SK-N-SH treated with all-trans-retinoic acid at 6 μM for 48 hours (cell line): ENCODE measurements around the gene INPP4B.

ENCODE experiments used
- ATAC-seq: fragments of 200-7000 bp; cut with Tn5 transposase; 3 replicates; pipeline ENCODE4 v1.9.1; 2020; ENCODE audit warnings: mild to moderate bottlenecking, moderate library complexity
- ARNTL ChIP-seq: fragments of 450-650 bp; formaldehyde crosslinking; IDR thresholded peaks from 2 replicates; pipeline ENCODE4 v1.5.0; 2020; ENCODE audit warnings: low read depth, mild to moderate bottlenecking, moderate library complexity, borderline replicate concordance
- BACH2 ChIP-seq: fragments of 250-450 bp; sonication (Bioruptor Pico); IDR thresholded peaks from 2 replicates; pipeline ENCODE4 v1.9.0; 2021; ENCODE audit warnings: mild to moderate bottlenecking, borderline replicate concordance
- ESRRG ChIP-seq: fragments of 250-450 bp; sonication (Bioruptor Pico); IDR thresholded peaks from 2 replicates; pipeline ENCODE4 v1.6.1; 2021; ENCODE audit warnings: mild to moderate bottlenecking
- GLIS3 ChIP-seq: fragments of 250-450 bp; sonication (Bioruptor Pico); IDR thresholded peaks from 2 replicates; pipeline ENCODE4 v1.5.0; 2020; ENCODE audit warnings: mild to moderate bottlenecking, moderate library complexity
- ISL1 ChIP-seq: fragments of 250-450 bp; sonication (Bioruptor Pico); IDR thresholded peaks from 2 replicates; pipeline ENCODE4 v2.1.2; 2022; ENCODE audit warnings: mild to moderate bottlenecking, moderate library complexity
- OSR1 ChIP-seq: fragments of 250-450 bp; sonication (Bioruptor Pico); IDR thresholded peaks from 2 replicates; pipeline ENCODE4 v1.8.0; 2022; ENCODE audit warnings: moderate library complexity, mild to moderate bottlenecking, inconsistent platforms
- PPARA ChIP-seq: fragments of 250-450 bp; sonication (Bioruptor Pico); IDR thresholded peaks from 2 replicates; pipeline ENCODE4 v1.5.0; 2020; ENCODE audit warnings: mild to moderate bottlenecking, borderline replicate concordance
- RARB ChIP-seq: fragments of 250-450 bp; sonication (Bioruptor Pico); IDR thresholded peaks from 2 replicates; pipeline ENCODE4 v1.8.0; 2021; ENCODE audit warnings: mild to moderate bottlenecking, moderate library complexity
- SNAI2 ChIP-seq: fragments of 250-450 bp; sonication (Bioruptor Pico); IDR thresholded peaks from 2 replicates; pipeline ENCODE4 v1.5.0; 2020; ENCODE audit warnings: mild to moderate bottlenecking, moderate library complexity
- ZFP3 ChIP-seq: fragments of 250-450 bp; sonication (Bioruptor Pico); IDR thresholded peaks from 2 replicates; pipeline ENCODE4 v1.5.0; 2020; ENCODE audit warnings: mild to moderate bottlenecking, moderate library complexity
- ZFP30 ChIP-seq: fragments of 450-650 bp; formaldehyde crosslinking; IDR thresholded peaks from 2 replicates; pipeline ENCODE4 v1.5.0; 2022; ENCODE audit warnings: mild to moderate bottlenecking, moderate library complexity
- ZNF8 ChIP-seq: fragments of 450-650 bp; formaldehyde crosslinking; IDR thresholded peaks from 2 replicates; pipeline ENCODE4 v1.5.0; 2020; ENCODE audit warnings: mild to moderate bottlenecking, moderate library complexity
- TF ChIP-seq, protein P1 (sequence below): fragments of 250-450 bp; sonication (Bioruptor Pico); IDR thresholded peaks from 2 replicates; pipeline ENCODE4 v1.8.0; 2021; ENCODE audit warnings: low read depth, mild to moderate bottlenecking, moderate library complexity, borderline replicate concordance
- TF ChIP-seq, protein P2 (sequence below): fragments of 250-450 bp; sonication (Bioruptor Pico); IDR thresholded peaks from 2 replicates; pipeline ENCODE4 v1.5.0; 2020; ENCODE audit warnings: mild to moderate bottlenecking, moderate library complexity
- TF ChIP-seq, protein P3 (sequence below): fragments of 250-450 bp; sonication (Bioruptor Pico); IDR thresholded peaks from 2 replicates; pipeline ENCODE4 v1.5.1; 2021; ENCODE audit warnings: mild to moderate bottlenecking, moderate library complexity
- TF ChIP-seq, protein P4 (sequence below): fragments of 250-450 bp; sonication (Bioruptor Pico); IDR thresholded peaks from 2 replicates; pipeline ENCODE4 v1.5.1; 2020; ENCODE audit warnings: low read depth, mild to moderate bottlenecking, moderate library complexity

INPP4B gene

DNA sequence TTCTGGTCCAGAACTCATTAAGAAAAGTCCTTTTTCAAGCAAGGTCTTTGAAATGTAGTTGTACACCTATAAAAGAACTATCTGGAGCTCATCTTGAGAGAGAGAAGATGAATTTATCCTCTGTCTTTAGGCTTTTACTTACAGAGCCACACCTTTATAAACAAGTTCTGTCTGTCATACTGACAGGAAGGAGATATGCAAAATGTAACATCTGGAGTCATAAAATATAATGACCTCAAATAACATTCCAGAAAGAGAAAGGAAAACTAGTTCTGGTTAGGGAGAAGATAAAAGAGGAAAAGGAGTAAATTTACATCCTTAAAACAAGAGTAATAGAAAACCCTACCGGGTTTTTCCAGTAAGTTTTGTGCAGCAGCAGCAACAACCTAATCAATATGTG is 1.3 kb downstream of the INPP4B start (continued):
- TF ChIP-seq, protein P1, sequence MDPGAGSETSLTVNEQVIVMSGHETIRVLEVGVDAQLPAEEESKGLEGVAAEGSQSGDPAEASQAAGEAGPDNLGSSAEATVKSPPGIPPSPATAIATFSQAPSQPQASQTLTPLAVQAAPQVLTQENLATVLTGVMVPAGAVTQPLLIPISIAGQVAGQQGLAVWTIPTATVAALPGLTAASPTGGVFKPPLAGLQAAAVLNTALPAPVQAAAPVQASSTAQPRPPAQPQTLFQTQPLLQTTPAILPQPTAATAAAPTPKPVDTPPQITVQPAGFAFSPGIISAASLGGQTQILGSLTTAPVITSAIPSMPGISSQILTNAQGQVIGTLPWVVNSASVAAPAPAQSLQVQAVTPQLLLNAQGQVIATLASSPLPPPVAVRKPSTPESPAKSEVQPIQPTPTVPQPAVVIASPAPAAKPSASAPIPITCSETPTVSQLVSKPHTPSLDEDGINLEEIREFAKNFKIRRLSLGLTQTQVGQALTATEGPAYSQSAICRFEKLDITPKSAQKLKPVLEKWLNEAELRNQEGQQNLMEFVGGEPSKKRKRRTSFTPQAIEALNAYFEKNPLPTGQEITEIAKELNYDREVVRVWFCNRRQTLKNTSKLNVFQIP, result no peak
- TF ChIP-seq ZFP3 (CRISPR knock-in tag) (no peak), GLIS3 (no peak)

DNA sequence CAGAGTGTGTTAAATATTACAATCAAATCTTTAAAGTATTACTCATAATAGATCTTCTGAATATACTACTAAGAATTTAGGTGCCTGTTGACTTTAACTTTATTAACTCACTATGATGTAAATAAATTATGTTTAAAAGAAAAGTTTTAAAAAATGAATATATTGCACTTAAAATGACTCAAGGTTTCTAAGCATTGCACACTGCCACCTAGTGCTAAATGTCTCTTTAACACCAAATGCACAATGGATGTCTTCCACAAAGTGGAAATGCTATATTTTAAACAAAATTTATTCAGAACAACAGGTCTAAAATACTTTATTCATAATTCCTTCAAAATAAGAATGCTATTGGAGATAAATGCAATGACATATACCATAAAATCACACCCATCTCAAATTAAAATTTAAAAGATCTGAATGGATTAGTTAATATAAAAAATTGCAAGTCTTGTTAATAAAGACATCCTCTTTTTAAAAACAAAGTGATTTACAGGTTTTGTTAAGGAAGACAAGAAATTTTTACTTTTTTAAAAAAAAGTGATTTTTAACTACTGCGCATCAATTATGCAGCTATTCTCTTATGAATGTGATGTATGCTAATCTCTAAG is 5.5 kb downstream of the INPP4B start:
- TF ChIP-seq, protein P2, sequence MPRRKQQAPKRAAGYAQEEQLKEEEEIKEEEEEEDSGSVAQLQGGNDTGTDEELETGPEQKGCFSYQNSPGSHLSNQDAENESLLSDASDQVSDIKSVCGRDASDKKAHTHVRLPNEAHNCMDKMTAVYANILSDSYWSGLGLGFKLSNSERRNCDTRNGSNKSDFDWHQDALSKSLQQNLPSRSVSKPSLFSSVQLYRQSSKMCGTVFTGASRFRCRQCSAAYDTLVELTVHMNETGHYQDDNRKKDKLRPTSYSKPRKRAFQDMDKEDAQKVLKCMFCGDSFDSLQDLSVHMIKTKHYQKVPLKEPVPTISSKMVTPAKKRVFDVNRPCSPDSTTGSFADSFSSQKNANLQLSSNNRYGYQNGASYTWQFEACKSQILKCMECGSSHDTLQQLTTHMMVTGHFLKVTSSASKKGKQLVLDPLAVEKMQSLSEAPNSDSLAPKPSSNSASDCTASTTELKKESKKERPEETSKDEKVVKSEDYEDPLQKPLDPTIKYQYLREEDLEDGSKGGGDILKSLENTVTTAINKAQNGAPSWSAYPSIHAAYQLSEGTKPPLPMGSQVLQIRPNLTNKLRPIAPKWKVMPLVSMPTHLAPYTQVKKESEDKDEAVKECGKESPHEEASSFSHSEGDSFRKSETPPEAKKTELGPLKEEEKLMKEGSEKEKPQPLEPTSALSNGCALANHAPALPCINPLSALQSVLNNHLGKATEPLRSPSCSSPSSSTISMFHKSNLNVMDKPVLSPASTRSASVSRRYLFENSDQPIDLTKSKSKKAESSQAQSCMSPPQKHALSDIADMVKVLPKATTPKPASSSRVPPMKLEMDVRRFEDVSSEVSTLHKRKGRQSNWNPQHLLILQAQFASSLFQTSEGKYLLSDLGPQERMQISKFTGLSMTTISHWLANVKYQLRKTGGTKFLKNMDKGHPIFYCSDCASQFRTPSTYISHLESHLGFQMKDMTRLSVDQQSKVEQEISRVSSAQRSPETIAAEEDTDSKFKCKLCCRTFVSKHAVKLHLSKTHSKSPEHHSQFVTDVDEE (CRISPR knock-in tag), result no peak
- no peak for TF ChIP-seq PPARA (CRISPR knock-in tag)
- no peak for TF ChIP-seq OSR1 (CRISPR knock-in tag)
- TF ChIP-seq RARB (CRISPR knock-in tag), result no peak
- TF ChIP-seq, protein P3, sequence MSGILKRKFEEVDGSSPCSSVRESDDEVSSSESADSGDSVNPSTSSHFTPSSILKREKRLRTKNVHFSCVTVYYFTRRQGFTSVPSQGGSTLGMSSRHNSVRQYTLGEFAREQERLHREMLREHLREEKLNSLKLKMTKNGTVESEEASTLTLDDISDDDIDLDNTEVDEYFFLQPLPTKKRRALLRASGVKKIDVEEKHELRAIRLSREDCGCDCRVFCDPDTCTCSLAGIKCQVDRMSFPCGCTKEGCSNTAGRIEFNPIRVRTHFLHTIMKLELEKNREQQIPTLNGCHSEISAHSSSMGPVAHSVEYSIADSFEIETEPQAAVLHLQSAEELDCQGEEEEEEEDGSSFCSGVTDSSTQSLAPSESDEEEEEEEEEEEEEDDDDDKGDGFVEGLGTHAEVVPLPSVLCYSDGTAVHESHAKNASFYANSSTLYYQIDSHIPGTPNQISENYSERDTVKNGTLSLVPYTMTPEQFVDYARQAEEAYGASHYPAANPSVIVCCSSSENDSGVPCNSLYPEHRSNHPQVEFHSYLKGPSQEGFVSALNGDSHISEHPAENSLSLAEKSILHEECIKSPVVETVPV (CRISPR knock-in tag), result no peak
- no peak for TF ChIP-seq SNAI2 (CRISPR knock-in tag)
- ATAC-seq, result peak; percentile 63; the same call in 1 of the 3 replicates

DNA sequence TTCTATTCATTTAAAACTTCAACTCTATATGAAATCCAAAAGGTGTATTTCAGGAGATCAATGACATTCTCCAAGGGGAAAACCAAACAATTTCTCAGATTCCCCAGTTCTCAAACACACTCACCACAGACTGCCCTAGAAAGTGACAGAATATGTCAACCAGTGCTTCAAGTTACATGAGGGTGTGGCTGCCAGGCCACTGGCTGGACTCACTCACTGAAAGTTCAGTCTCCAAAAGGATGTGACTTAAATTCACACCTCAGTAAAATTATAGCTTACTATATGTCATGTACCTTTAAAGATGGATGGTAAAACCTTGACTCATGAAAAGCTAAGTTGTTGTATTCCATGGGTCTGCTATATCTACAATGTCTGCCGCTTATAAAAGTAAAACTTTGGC is 7.3 kb downstream of the INPP4B start:
- ATAC-seq, result no peak
- TF ChIP-seq ISL1 (CRISPR knock-in tag) (no peak), ARNTL (CRISPR knock-in tag) (no peak), ZFP30 (CRISPR knock-in tag) (no peak), GLIS3 (no peak), PPARA (CRISPR knock-in tag) (no peak), ZNF8 (no peak)
- TF ChIP-seq, protein P1, result no peak
- TF ChIP-seq, protein P2 (CRISPR knock-in tag), result no peak

DNA sequence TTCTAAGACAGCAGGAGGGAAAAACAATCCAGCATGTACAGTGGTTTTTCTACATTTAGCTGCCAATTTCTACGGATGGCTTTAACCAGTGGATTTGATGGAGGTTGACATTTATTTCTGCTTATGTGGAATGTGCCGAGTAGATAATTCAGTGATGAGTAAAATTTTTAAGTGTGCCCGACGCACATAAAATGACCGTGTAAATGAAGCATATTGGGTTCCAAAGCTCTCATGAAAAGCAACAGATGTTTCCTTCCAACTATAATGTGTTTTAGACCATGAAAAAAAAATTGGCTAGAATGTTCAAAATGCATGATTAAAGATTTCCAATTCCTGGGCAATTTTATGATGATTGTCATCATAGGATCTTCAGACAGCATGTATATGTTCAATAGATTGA is 14.1 kb downstream of the INPP4B start:
- TF ChIP-seq RARB (CRISPR knock-in tag) (no peak), ISL1 (CRISPR knock-in tag) (no peak), ARNTL (CRISPR knock-in tag) (no peak), ZFP30 (CRISPR knock-in tag) (no peak), OSR1 (CRISPR knock-in tag) (no peak), ESRRG (CRISPR knock-in tag) (no peak), GLIS3 (no peak), ZFP3 (CRISPR knock-in tag) (no peak), BACH2 (CRISPR knock-in tag) (no peak), SNAI2 (CRISPR knock-in tag) (no peak)
- TF ChIP-seq, protein P4, sequence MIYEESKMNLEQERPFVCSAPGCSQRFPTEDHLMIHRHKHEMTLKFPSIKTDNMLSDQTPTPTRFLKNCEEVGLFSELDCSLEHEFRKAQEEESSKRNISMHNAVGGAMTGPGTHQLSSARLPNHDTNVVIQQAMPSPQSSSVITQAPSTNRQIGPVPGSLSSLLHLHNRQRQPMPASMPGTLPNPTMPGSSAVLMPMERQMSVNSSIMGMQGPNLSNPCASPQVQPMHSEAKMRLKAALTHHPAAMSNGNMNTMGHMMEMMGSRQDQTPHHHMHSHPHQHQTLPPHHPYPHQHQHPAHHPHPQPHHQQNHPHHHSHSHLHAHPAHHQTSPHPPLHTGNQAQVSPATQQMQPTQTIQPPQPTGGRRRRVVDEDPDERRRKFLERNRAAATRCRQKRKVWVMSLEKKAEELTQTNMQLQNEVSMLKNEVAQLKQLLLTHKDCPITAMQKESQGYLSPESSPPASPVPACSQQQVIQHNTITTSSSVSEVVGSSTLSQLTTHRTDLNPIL (CRISPR knock-in tag), result no peak
- TF ChIP-seq, protein P3 (CRISPR knock-in tag), result no peak
- TF ChIP-seq, protein P1, result no peak
- no peak for ATAC-seq
